Kasumi-1 (cell line): ENCODE results near the gene APOE.
"Not testable (repeated sequence)": the region's sequence is repeated elsewhere in the genome, so short reads cannot be mapped to it uniquely, and the experiment has no call there.

Source experiments
- DNase-seq, 2 experiments: peaks; one replicate each; lab custom pipeline; 2025; lab: John Stamatoyannopoulos, UW

Gene APOE

GRCh38 chr19:44905437-44906160, at the start of gene APOE:
Gene APOE (plus strand): TSS chr19:44905796. CDS start chr19:44906625, 829 bp downstream.
- no peak for DNase-seq

GRCh38 chr19:44856421-44857083, 49.0 kb upstream of the APOE start:
- peak; percentile 86 to 93 for DNase-seq

GRCh38 chr19:44857837-44858236, 47.8 kb upstream of the APOE start:
- no peak for DNase-seq

GRCh38 chr19:44861576-44861975, 44.0 kb upstream of the APOE start:
- DNase-seq = not testable (repeated sequence)

GRCh38 chr19:44863990-44864389, 41.6 kb upstream of the APOE start:
- DNase-seq = no peak

GRCh38 chr19:44865196-44865767, 40.3 kb upstream of the APOE start:
- DNase-seq = no peak

- DNase-seq = no peak
These were observed 38.9 kb upstream of the APOE start for GRCh38 chr19:44866664-44867063.

- DNase-seq = no peak
These were observed 38.0 kb upstream of the APOE start for GRCh38 chr19:44867578-44867977.

- peak; percentile 11 to 20 for DNase-seq
These were observed 35.7 kb upstream of the APOE start for GRCh38 chr19:44869733-44870470.

- no peak for DNase-seq
These were observed 33.8 kb upstream of the APOE start for GRCh38 chr19:44871809-44872208.

GRCh38 chr19:44872661-44873060, 32.9 kb upstream of the APOE start:
- DNase-seq = no peak

GRCh38 chr19:44874317-44874716, 31.3 kb upstream of the APOE start:
- no peak for DNase-seq

- DNase-seq = no peak
These were observed 29.7 kb upstream of the APOE start for GRCh38 chr19:44875666-44876451.

- DNase-seq = peak; percentile 10 to 30
These were observed 28.6 kb upstream of the APOE start for GRCh38 chr19:44876930-44877535.

- no peak for DNase-seq
These were observed 27.3 kb upstream of the APOE start for GRCh38 chr19:44878120-44878865.

GRCh38 chr19:44879309-44880065, 26.1 kb upstream of the APOE start:
- DNase-seq = no peak

- no peak for DNase-seq
These were observed 23.5 kb upstream of the APOE start for GRCh38 chr19:44882063-44882462.

GRCh38 chr19:44882619-44883397, 22.8 kb upstream of the APOE start:
- DNase-seq = not testable (repeated sequence)

- no peak for DNase-seq
These were observed 21.7 kb upstream of the APOE start for GRCh38 chr19:44883922-44884321.
